Lung (tissue), 12 donors: Measurements from ENCODE around the gene COLQ. TPM values are rescaled to one million over a fixed set of nuclear protein-coding genes. Genes with fewer than 3 reads are reported as not detected.

Source experiments
- ATAC-seq: fragments of 200-7000 bp; cut with Tn5 transposase; one replicate; pipeline ENCODE4 v1.9.1; 2020; ENCODE audit warnings: moderate number of reproducible peaks; ENCODE audit not compliant: insufficient read depth, low FRiP score
- DNase-seq, 3 donors: peaks; one replicate each; pipeline ENCODE4 v3.0.0-alpha.2; 2013 to 2017
- H3K27ac ChIP-seq, 2 donors: one replicate each; pipeline ENCODE4 v1.5.1; 2013; ENCODE audit warnings: mild to moderate bottlenecking in 2 of 2, moderate library complexity in 2 of 2, control low read depth in 1 of 2, inconsistent platforms in 1 of 2, low read depth in 1 of 2, low read length in 1 of 2
- H3K27me3 ChIP-seq, 3 donors: one replicate each; pipeline ENCODE4 v1.5.1; 2013; ENCODE audit warnings: low read length in 2 of 3; ENCODE audit not compliant: control insufficient read depth in 3 of 3, insufficient read depth in 3 of 3
- H3K36me3 ChIP-seq, 4 donors: one replicate each; pipeline ENCODE4 v1.5.1; 2013; ENCODE audit warnings: low read length in 4 of 4, mild to moderate bottlenecking in 1 of 4, moderate library complexity in 1 of 4; ENCODE audit not compliant: control insufficient read depth in 4 of 4, insufficient read depth in 4 of 4
- H3K4me1 ChIP-seq, 5 donors: one replicate each; pipeline ENCODE4 v1.5.1; 2013; ENCODE audit warnings: low read length in 5 of 5, mild to moderate bottlenecking in 2 of 5, moderate library complexity in 1 of 5; ENCODE audit not compliant: control insufficient read depth in 5 of 5, insufficient read depth in 5 of 5
- H3K4me3 ChIP-seq: one replicate; pipeline ENCODE4 v1.5.1; 2013; ENCODE audit warnings: mild to moderate bottlenecking, control low read depth, moderate library complexity
- H3K9ac ChIP-seq, 2 donors: one replicate each; pipeline ENCODE4 v1.5.1; 2013; ENCODE audit warnings: low read length in 2 of 2, control low read depth in 1 of 2; ENCODE audit not compliant: insufficient read depth in 1 of 2
- H3K9me3 ChIP-seq, 4 donors: one replicate each; pipeline ENCODE4 v1.5.1; 2013; ENCODE audit warnings: low read length in 3 of 4, mild to moderate bottlenecking in 1 of 4, moderate library complexity in 1 of 4; ENCODE audit not compliant: control insufficient read depth in 4 of 4, insufficient read depth in 3 of 4
- CTCF ChIP-seq: IDR thresholded peaks from 2 replicates; pipeline ENCODE4 v1.5.1; 2012; ENCODE audit warnings: mild to moderate bottlenecking; ENCODE audit errors: control extremely low read depth, extremely low read depth
- whole genome bisulfite sequencing, 2 donors: extraction: QIAGEN DNeasy Blood & Tissue Kit; methylation state at CpG; one replicate each; pipeline ENCODE4 v1.1.7; 2013; 5-methylcytosine and 5-hydroxymethylcytosine counted together
- polyA plus RNA-seq, 2 donors: library from polyadenylated mRNA; stranded (reverse); fragments of 200-250 nt; gene quantifications; one replicate each; pipeline ENCODE4 v1.2.1, GENCODE V29; 2013
- total RNA-seq, 2 donors: library from RNA; depleted of rRNA in 1 of 2; stranded (reverse); fragments of >200 nt in 1 of 2; gene quantifications; one replicate each; pipeline ENCODE4 v1.2.1, GENCODE V29; 2014 to 2021
- donor health status: control.
- donor health status: control.
- donor health status: Bipolar disorder and iron deficiency.
- donor health status: healthy.
- donor health status: DM: yes; HTN: yes; CAD: no.

Gene COLQ
- total and polyA plus RNA-seq, 4 donors: 0.90 to 5.1 (median 1.9) TPM

GRCh38 chr3:15453501-15453900 is 68.0 kb downstream of the COLQ start:
- no peak for DNase-seq
- no peaks in the 10 kb centered on the region for H3K27me3 ChIP-seq
- no peak for ATAC-seq
- 86 to 90% methylated on average over 8 of the region's 8 CpGs for WGBS, 2 donors
- TF ChIP-seq CTCF: no peak
- H3K9me3 ChIP-seq: peaks cover 0 to 3% (median 0%) of the 10 kb centered on the region in 4 donors
- H3K4me3 ChIP-seq: no peak overlapping the region
- H3K27ac ChIP-seq: no peak overlapping the region
- H3K9ac ChIP-seq: no peak overlapping the region
- no peaks in the 10 kb centered on the region for H3K4me1 ChIP-seq
- H3K36me3 ChIP-seq: peaks cover 0 to 9% (median under 1%) of the 10 kb centered on the region in 4 donors

- H3K9me3 ChIP-seq: no peaks in the 10 kb centered on the region
- ATAC-seq: no peak
- TF ChIP-seq CTCF: no peak
These were observed 68.5 kb downstream of the COLQ start for GRCh38 chr3:15452961-15453360.

GRCh38 chr3:15452156-15452555 is 69.3 kb downstream of the COLQ start:
- Histone ChIP-seq H3K9me3 (no peaks in the 10 kb centered on the region), H3K36me3 (peaks cover 0 to 9% (median under 1%) of the 10 kb centered on the region in 4 donors), H3K9ac (no peak overlapping the region), H3K4me1 (no peaks in the 10 kb centered on the region), H3K27me3 (no peaks in the 10 kb centered on the region), H3K27ac (no peak overlapping the region), H3K4me3 (no peak overlapping the region)
- TF ChIP-seq CTCF: no peak
- ATAC-seq: no peak
- no peak for DNase-seq
- WGBS, 2 donors: 90 to 91% methylated on average over 9 of the region's 9 CpGs

More at GRCh38 chr3:15452961-15453360, 68.5 kb downstream of the COLQ start:
- no peak overlapping the region for H3K27ac ChIP-seq
- WGBS, 2 donors: 95 to 97% methylated on average over 5 of the region's 5 CpGs
- peaks cover 0 to 9% (median under 1%) of the 10 kb centered on the region in 4 donors for H3K36me3 ChIP-seq
- H3K9ac ChIP-seq: no peak overlapping the region
- no peaks in the 10 kb centered on the region for H3K4me1 ChIP-seq
- no peaks in the 10 kb centered on the region for H3K27me3 ChIP-seq
- DNase-seq: no peak
- no peak overlapping the region for H3K4me3 ChIP-seq
